Stimulated activated CD8-positive, alpha-beta memory T cell treated with anti-CD3 and anti-CD28 coated beads, Interleukin-15, amount 100 ng/mL, for 48 hours (primary cell): ENCODE results near the gene LRRC23.

Experiments used
- DNase-seq, 2 donors: peaks; one replicate each; pipeline ENCODE4 v3.0.0-alpha.2; 2020; ENCODE audit warnings: low read depth in 2 of 2

Gene LRRC23

GRCh38 chr12:6943722-6944380 is 39.2 kb downstream of the LRRC23 start, which contains the start of the genes C12orf57 and RNU7-1:
C12orf57 (plus strand) TSS chr12:6944022; CDS start chr12:6944122, 100 bp downstream.
RNU7-1 (plus strand) TSS chr12:6943816.
- DNase-seq, result peak; percentile 76 to 78

- DNase-seq, result peak; percentile 80 to 81
Observed at GRCh38 chr12:6944381-6945186, 40.0 kb downstream of the LRRC23 start.

GRCh38 chr12:6945613-6946012 is 41.0 kb downstream of the LRRC23 start:
- DNase-seq, result no peak

- no peak for DNase-seq
Observed at GRCh38 chr12:6946033-6946919, 41.7 kb downstream of the LRRC23 start.

GRCh38 chr12:6946920-6947374 is 42.3 kb downstream of the LRRC23 start:
- DNase-seq, result no peak

- DNase-seq, result no peak
Observed at GRCh38 chr12:6947615-6948014, 43.0 kb downstream of the LRRC23 start.

- no peak for DNase-seq
Observed at GRCh38 chr12:6948873-6949594, 44.4 kb downstream of the LRRC23 start.

- DNase-seq, result no peak
Observed at GRCh38 chr12:6950401-6950801, 45.8 kb downstream of the LRRC23 start.

GRCh38 chr12:6950811-6951540 is 46.4 kb downstream of the LRRC23 start, which contains the start of gene PTPN6:
PTPN6 (plus strand) TSS chr12:6951356; CDS start chr12:6951513, 157 bp downstream.
- DNase-seq, result no peak

GRCh38 chr12:6951551-6952120 is 47.0 kb downstream of the LRRC23 start:
- no peak for DNase-seq

- no peak for DNase-seq
Observed at GRCh38 chr12:6952121-6952862, 47.7 kb downstream of the LRRC23 start.

- no peak for DNase-seq
Observed at GRCh38 chr12:6952863-6953441, 48.3 kb downstream of the LRRC23 start.

GRCh38 chr12:6953442-6954315 is 49.1 kb downstream of the LRRC23 start:
- peak; percentile 77 to 82 for DNase-seq

GRCh38 chr12:6954316-6955107 is 49.9 kb downstream of the LRRC23 start:
- no peak for DNase-seq

- no peak for DNase-seq
Observed at GRCh38 chr12:6955108-6956020, 50.7 kb downstream of the LRRC23 start.
